GM12878 (cell line): ENCODE data around the gene TREML2. TPM values are rescaled to one million over a fixed set of nuclear protein-coding genes. Genes with fewer than 3 reads are reported as not detected.

Experiments
- ATAC-seq: fragments of 200-7000 bp; cut with Tn5 transposase; 3 replicates; pipeline ENCODE4 v1.9.1; 2020; ENCODE audit warnings: mild to moderate bottlenecking, moderate library complexity
- BruUV-seq: library from RNA; stranded (reverse); fragments of 400-500 nt; replicated peaks from 2 replicates; lab custom pipeline; 2021; lab: Mats Ljungman, UMichigan
- CTCF ChIA-PET: fragments of 300-600 bp; sonication (Branson Sonifier 250); formaldehyde crosslinking; extraction: SDS; loops from one replicate; lab custom pipeline; 2021; ENCODE audit warnings: inconsistent platforms; lab: Yijun Ruan, JAX
- POLR2A ChIA-PET: fragments of 350-600 bp; formaldehyde crosslinking; extraction: SDS; loops from one replicate; lab custom pipeline; 2021; ENCODE audit warnings: inconsistent platforms; lab: Charles Lee
- RAD21 ChIA-PET: fragments of 300-600 bp; sonication (Branson Sonifier 250); formaldehyde crosslinking; loops from one replicate; lab custom pipeline; 2023; ENCODE audit warnings: antibody characterized with exemption; ENCODE audit not compliant: unreplicated experiment; lab: Charles Lee
- SMC1A ChIA-PET: fragments of 300-600 bp; sonication (Branson Sonifier 250); formaldehyde crosslinking; loops from one replicate; lab custom pipeline; 2023; ENCODE audit not compliant: unreplicated experiment, uncharacterized antibody; lab: Charles Lee
- DNase-seq: peaks from one replicate; pipeline ENCODE4 v3.0.0-alpha.2; 2011; ENCODE audit warnings: low read depth, low spot score
- FAIRE-seq: peaks from 3 replicates; lab custom pipeline; 2011; peaks lifted over from hg19 to GRCh38; lab: Jason Lieb, UNC
- H2AFZ ChIP-seq: 2 replicates; pipeline ENCODE4 v1.6.0; 2011; ENCODE audit warnings: low read depth, low read length, control low read depth; ENCODE audit not compliant: control insufficient read depth
- H3K27ac ChIP-seq: 2 replicates; pipeline ENCODE4 v1.5.1; 2011; ENCODE audit warnings: control low read depth; ENCODE audit not compliant: control insufficient read depth, insufficient read depth
- H3K27me3 ChIP-seq, 2 experiments: replicated peaks in 1 of 2; 2 replicates each; pipeline versions ENCODE4 v1.6.0 to v1.6.1; 2011; ENCODE audit warnings: low read length in 1 of 2; ENCODE audit not compliant: control insufficient read depth in 2 of 2, insufficient read depth in 2 of 2
- H3K36me3 ChIP-seq, 2 experiments: 2 replicates each; pipeline ENCODE4 v1.5.1; 2011; ENCODE audit warnings: low read length in 1 of 2; ENCODE audit not compliant: control insufficient read depth in 2 of 2, insufficient read depth in 2 of 2
- H3K4me1 ChIP-seq: 2 replicates; pipeline ENCODE4 v1.6.1; 2011; ENCODE audit warnings: mild to moderate bottlenecking, low read length, moderate library complexity, mixed read lengths; ENCODE audit not compliant: control insufficient read depth, insufficient read depth
- H3K4me2 ChIP-seq: 2 replicates; pipeline ENCODE4 v1.6.0; 2011; ENCODE audit warnings: control low read depth; ENCODE audit not compliant: control insufficient read depth, insufficient read depth
- H3K4me3 ChIP-seq: fragments of 200-600 bp; sonication (generic); 2 replicates; pipeline ENCODE4 v1.5.1; 2016
- H3K79me2 ChIP-seq: 2 replicates; pipeline ENCODE4 v1.6.0; 2011; ENCODE audit warnings: low read length; ENCODE audit not compliant: control insufficient read depth, insufficient read depth
- H3K9ac ChIP-seq: 2 replicates; pipeline ENCODE4 v1.8.0; 2011; ENCODE audit warnings: low read length, control low read depth, mixed read lengths; ENCODE audit not compliant: control insufficient read depth, insufficient read depth
- H3K9me3 ChIP-seq: replicated peaks from 3 replicates; pipeline ENCODE4 v1.5.1; 2011; ENCODE audit warnings: mild to moderate bottlenecking, low read length; ENCODE audit not compliant: control insufficient read depth, insufficient read depth
- H4K20me1 ChIP-seq: 2 replicates; pipeline ENCODE4 v1.6.0; 2011; ENCODE audit not compliant: control insufficient read depth, insufficient read depth
- ETV6 ChIP-seq, 2 experiments: fragments of 450-650 bp in 1 of 2; IDR thresholded peaks in 1 of 2; conservative IDR thresholded peaks in 1 of 2; 2 replicates each; pipeline ENCODE4 v1.6.1; 2014; ENCODE audit warnings: antibody characterized with exemption in 1 of 2, borderline replicate concordance in 1 of 2, low read depth in 1 of 2, mild to moderate bottlenecking in 1 of 2, moderate library complexity in 1 of 2
- NR2C2 ChIP-seq: IDR thresholded peaks from 2 replicates; pipeline ENCODE4 v1.6.1; 2011; ENCODE audit warnings: borderline replicate concordance, low read depth; ENCODE audit not compliant: control insufficient read depth, insufficient read length
- PAX5 ChIP-seq: IDR thresholded peaks from 2 replicates; pipeline ENCODE4 v1.6.1; 2011; ENCODE audit warnings: low read depth, low read length, borderline replicate concordance
- POLR2A ChIP-seq: IDR thresholded peaks from 2 replicates; pipeline ENCODE4 v1.6.1; 2011; ENCODE audit warnings: low read depth, mild to moderate bottlenecking, low read length
- SIN3A ChIP-seq: IDR thresholded peaks from 2 replicates; pipeline ENCODE4 v1.6.1; 2012; ENCODE audit warnings: low read depth, low read length, improper control_type of control experiment
- SUPT20H ChIP-seq: IDR thresholded peaks from 2 replicates; pipeline ENCODE4 v1.6.1; 2011; ENCODE audit warnings: low read depth, mild to moderate bottlenecking, low read length, moderate library complexity, borderline replicate concordance; ENCODE audit not compliant: control insufficient read depth
- TBL1XR1 ChIP-seq: IDR thresholded peaks from 2 replicates; pipeline ENCODE4 v1.6.1; 2012; ENCODE audit warnings: low read depth, low read length, improper control_type of control experiment
- TCF7 ChIP-seq: IDR thresholded peaks from 2 replicates; pipeline ENCODE4 v1.6.1; 2014; ENCODE audit warnings: antibody characterized with exemption, borderline replicate concordance
- WGBS: methylation state at CpG from one replicate; pipeline ENCODE4 v1.1.6; 2016; ENCODE audit warnings: low lambda C conversion rate; ENCODE audit not compliant: insufficient replicate concordance, insufficient coverage; ENCODE audit errors: missing lambda C conversion rate; 5-methylcytosine and 5-hydroxymethylcytosine counted together
- in situ Hi-C: fragments of 300-500 bp; cut with MboI; formaldehyde crosslinking; loops from 9 replicates; pipeline ENCODE4 v1.14.3; 2018; ENCODE audit warnings: mixed read lengths
- intact Hi-C: fragments of 100-400 bp; cut with micrococcal nuclease; formaldehyde crosslinking; loops from one replicate; pipeline ENCODE4 v1.14.2; 2022; ENCODE audit not compliant: unreplicated experiment
- polyA plus RNA-seq, 11 experiments: library from polyadenylated mRNA; depleted of rRNA in 4 of 11; unstranded in 6 of 11; stranded (reverse) in 5 of 11; fragments of >200 nt; fragmentation: Nextera tagmentation in 4 of 11; fragmentation: Illumina TruSeq in 1 of 11; extraction: Ambion mirVana in 4 of 11; extraction: Trizol in 1 of 11; gene quantifications; 1 replicate in 1 of 11; 2 replicates in 10 of 11; pipeline versions ENCODE4 v1.2.1 to v1.2.3, GENCODE V29; 2011 to 2016; ENCODE audit warnings: inconsistent platforms in 2 of 11, missing spikeins in 2 of 11, low read depth in 1 of 11
- total RNA-seq, 4 experiments: library from RNA; depleted of rRNA in 3 of 4; stranded (reverse); fragments of >200 nt in 3 of 4; fragmentation: Illumina TruSeq in 1 of 4; extraction: Trizol in 1 of 4; gene quantifications; 2 replicates each; pipeline versions ENCODE4 v1.2.1 to v1.2.3, GENCODE V29; 2013 to 2021
- TF ChIP-seq, protein P1 (sequence below): IDR thresholded peaks from 2 replicates; pipeline ENCODE4 v1.6.1; 2011; ENCODE audit warnings: low read depth, mild to moderate bottlenecking, low read length, moderate library complexity, borderline replicate concordance; ENCODE audit errors: extremely low read depth
- TF ChIP-seq, protein P2 (sequence below): fragments of 450-650 bp; IDR thresholded peaks from 2 replicates; pipeline ENCODE4 v1.6.1; 2018; ENCODE audit warnings: mild to moderate bottlenecking, low read depth, moderate library complexity; ENCODE audit not compliant: partially characterized antibody
- TF ChIP-seq, protein P3 (sequence below): fragments of 450-650 bp; formaldehyde crosslinking; IDR thresholded peaks from 2 replicates; pipeline ENCODE4 v1.5.0; 2022; ENCODE audit warnings: mild to moderate bottlenecking, missing genetic modification characterization

TREML2 gene
- total and polyA plus RNA-seq, 10 of the 15 experiments (the other 5 are each of a cell fraction or from before 2014, with no cell fraction given): 0.49 to 9.1 (median 7.3) TPM

DNA sequence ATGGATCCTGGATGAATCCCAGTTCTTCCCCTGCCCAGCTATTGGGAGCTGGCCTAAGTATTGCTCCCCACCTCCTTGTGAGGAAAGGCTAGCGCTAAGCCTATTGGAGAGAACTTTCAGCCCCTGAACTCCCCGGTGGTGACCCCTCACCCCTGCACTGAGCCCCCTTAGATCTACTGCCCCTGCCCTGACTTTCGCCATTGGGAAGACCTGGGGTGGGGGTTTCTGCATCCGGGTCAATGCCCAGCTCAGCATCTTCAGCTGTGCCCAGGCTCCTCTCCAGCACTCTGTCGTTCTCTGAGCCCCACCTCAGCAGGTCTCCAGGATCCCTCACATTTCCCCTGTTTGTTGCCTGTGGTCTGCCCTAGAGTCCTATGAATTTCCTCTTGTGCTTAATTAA is 36.2 kb upstream of the TREML2 start:
- CTCF ChIA-PET: no interaction called here

More for the DNA sequence above, 36.2 kb upstream of the TREML2 start:
- intact Hi-C loops: no loop called here
- BruUV-seq: no TSS peak
- 38% methylated on average over 4 of the region's 5 CpGs for WGBS
- no peak overlapping the region for H3K9ac ChIP-seq
- H3K4me1 ChIP-seq: no peaks in the 10 kb centered on the region
- H2AFZ ChIP-seq: no peak overlapping the region
- no peaks in the 10 kb centered on the region for H3K9me3 ChIP-seq
- H3K36me3 ChIP-seq: no peaks in the 10 kb centered on the region
- in situ Hi-C loops: no loop called here
- no peak overlapping the region for H3K4me2 ChIP-seq
- FAIRE-seq (no peak), ATAC-seq (no peak), DNase-seq (no peak)
- no peak overlapping the region for H3K27ac ChIP-seq
- no peak overlapping the region for H3K4me3 ChIP-seq
- peaks cover 2 to 4% of the 10 kb centered on the region in 2 experiments; a peak in 3 of 4 replicates for H3K27me3 ChIP-seq
- no peak for TF ChIP-seq PAX5
- TF ChIP-seq NR2C2: no peak
- TF ChIP-seq, protein P1, sequence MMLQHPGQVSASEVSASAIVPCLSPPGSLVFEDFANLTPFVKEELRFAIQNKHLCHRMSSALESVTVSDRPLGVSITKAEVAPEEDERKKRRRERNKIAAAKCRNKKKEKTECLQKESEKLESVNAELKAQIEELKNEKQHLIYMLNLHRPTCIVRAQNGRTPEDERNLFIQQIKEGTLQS: no peak
- no peak for TF ChIP-seq ETV6 (conservative IDR thresholded peaks at IDR 0.05 in 1 of 2, IDR thresholded peaks at IDR 0.05 in 1 of 2; ENCODE audit: borderline replicate concordance in 1 of 2, low read depth in 1 of 2)
- TF ChIP-seq, protein P2, sequence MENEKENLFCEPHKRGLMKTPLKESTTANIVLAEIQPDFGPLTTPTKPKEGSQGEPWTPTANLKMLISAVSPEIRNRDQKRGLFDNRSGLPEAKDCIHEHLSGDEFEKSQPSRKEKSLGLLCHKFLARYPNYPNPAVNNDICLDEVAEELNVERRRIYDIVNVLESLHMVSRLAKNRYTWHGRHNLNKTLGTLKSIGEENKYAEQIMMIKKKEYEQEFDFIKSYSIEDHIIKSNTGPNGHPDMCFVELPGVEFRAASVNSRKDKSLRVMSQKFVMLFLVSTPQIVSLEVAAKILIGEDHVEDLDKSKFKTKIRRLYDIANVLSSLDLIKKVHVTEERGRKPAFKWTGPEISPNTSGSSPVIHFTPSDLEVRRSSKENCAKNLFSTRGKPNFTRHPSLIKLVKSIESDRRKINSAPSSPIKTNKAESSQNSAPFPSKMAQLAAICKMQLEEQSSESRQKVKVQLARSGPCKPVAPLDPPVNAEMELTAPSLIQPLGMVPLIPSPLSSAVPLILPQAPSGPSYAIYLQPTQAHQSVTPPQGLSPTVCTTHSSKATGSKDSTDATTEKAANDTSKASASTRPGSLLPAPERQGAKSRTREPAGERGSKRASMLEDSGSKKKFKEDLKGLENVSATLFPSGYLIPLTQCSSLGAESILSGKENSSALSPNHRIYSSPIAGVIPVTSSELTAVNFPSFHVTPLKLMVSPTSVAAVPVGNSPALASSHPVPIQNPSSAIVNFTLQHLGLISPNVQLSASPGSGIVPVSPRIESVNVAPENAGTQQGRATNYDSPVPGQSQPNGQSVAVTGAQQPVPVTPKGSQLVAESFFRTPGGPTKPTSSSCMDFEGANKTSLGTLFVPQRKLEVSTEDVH: no peak
- no peak for TF ChIP-seq TBL1XR1
- TF ChIP-seq POLR2A: no peak
- TF ChIP-seq SUPT20H: no peak
- no peak for TF ChIP-seq TCF7
- TF ChIP-seq, protein P3, sequence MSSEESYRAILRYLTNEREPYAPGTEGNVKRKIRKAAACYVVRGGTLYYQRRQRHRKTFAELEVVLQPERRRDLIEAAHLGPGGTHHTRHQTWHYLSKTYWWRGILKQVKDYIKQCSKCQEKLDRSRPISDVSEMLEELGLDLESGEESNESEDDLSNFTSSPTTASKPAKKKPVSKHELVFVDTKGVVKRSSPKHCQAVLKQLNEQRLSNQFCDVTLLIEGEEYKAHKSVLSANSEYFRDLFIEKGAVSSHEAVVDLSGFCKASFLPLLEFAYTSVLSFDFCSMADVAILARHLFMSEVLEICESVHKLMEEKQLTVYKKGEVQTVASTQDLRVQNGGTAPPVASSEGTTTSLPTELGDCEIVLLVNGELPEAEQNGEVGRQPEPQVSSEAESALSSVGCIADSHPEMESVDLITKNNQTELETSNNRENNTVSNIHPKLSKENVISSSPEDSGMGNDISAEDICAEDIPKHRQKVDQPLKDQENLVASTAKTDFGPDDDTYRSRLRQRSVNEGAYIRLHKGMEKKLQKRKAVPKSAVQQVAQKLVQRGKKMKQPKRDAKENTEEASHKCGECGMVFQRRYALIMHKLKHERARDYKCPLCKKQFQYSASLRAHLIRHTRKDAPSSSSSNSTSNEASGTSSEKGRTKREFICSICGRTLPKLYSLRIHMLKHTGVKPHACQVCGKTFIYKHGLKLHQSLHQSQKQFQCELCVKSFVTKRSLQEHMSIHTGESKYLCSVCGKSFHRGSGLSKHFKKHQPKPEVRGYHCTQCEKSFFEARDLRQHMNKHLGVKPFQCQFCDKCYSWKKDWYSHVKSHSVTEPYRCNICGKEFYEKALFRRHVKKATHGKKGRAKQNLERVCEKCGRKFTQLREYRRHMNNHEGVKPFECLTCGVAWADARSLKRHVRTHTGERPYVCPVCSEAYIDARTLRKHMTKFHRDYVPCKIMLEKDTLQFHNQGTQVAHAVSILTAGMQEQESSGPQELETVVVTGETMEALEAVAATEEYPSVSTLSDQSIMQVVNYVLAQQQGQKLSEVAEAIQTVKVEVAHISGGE: no peak
- TF ChIP-seq SIN3A: no peak
- ChIA-PET RAD21 (no interaction called here), POLR2A (no interaction called here), SMC1A (no interaction called here)
- H3K79me2 ChIP-seq: no peaks in the 10 kb centered on the region
- no peaks in the 10 kb centered on the region for H4K20me1 ChIP-seq
